ENCODE measurements around the gene ATP8A2.

The ATP8A2 gene

GRCh38 chr13:25632166-25632888 is 260.6 kb downstream of the ATP8A2 start:
- TF ChIP-seq CTCF (IDR thresholded peaks at IDR 0.05): no peak
- no peak overlapping the region for H3K4me3 ChIP-seq
- no peaks in the 10 kb centered on the region for H3K4me1 ChIP-seq
- DNase-seq: no peak
- intact Hi-C loops (cut with DNase I; ENCODE audit: low total_unique reads): no loop called here
- H3K36me3 ChIP-seq: no peaks in the 10 kb centered on the region
- no peaks in the 10 kb centered on the region for H3K9me3 ChIP-seq
- no peak overlapping the region for H3K27ac ChIP-seq
- no peaks in the 10 kb centered on the region for H3K27me3 ChIP-seq

GRCh38 chr13:25633093-25633492 is 261.3 kb downstream of the ATP8A2 start:
- no peaks in the 10 kb centered on the region for H3K4me1 ChIP-seq
- no peak for DNase-seq
- no peak for TF ChIP-seq CTCF (IDR thresholded peaks at IDR 0.05)
- intact Hi-C loops (cut with DNase I; ENCODE audit: low total_unique reads): no loop called here
- no peak overlapping the region for H3K4me3 ChIP-seq
- H3K27me3 ChIP-seq: no peaks in the 10 kb centered on the region
- no peak overlapping the region for H3K27ac ChIP-seq
- no peaks in the 10 kb centered on the region for H3K9me3 ChIP-seq
- no peaks in the 10 kb centered on the region for H3K36me3 ChIP-seq

DNA sequence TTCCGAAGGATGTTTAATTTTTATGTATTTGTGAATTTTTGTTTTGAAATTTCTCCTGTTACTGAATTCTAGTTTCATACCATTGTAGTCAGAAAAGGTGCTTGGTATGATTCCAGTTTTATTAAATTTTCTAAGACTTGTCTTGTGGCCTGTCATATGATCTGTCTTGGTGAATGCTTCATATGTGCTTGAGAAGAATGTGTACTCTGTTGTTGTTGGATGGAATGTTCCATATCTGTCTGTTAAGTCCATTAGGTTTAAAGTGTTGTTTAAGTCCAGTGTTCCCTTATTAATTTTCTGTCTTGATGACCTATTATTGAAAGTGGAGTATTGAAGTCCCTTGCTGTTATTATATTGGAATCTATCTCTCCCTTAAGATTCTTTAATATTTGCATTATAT is 273.9 kb downstream of the ATP8A2 start:
- no peaks in the 10 kb centered on the region for H3K4me1 ChIP-seq
- H3K27me3 ChIP-seq: no peaks in the 10 kb centered on the region
- DNase-seq: no peak
- no peak overlapping the region for H3K27ac ChIP-seq
- no peaks in the 10 kb centered on the region for H3K36me3 ChIP-seq
- peaks cover 0 to 14% (median 4%) of the 10 kb centered on the region in 3 donors for H3K9me3 ChIP-seq
- TF ChIP-seq CTCF (IDR thresholded peaks at IDR 0.05): no peak
- intact Hi-C loops (cut with DNase I; ENCODE audit: low total_unique reads): no loop called here
- no peak overlapping the region for H3K4me3 ChIP-seq

DNA sequence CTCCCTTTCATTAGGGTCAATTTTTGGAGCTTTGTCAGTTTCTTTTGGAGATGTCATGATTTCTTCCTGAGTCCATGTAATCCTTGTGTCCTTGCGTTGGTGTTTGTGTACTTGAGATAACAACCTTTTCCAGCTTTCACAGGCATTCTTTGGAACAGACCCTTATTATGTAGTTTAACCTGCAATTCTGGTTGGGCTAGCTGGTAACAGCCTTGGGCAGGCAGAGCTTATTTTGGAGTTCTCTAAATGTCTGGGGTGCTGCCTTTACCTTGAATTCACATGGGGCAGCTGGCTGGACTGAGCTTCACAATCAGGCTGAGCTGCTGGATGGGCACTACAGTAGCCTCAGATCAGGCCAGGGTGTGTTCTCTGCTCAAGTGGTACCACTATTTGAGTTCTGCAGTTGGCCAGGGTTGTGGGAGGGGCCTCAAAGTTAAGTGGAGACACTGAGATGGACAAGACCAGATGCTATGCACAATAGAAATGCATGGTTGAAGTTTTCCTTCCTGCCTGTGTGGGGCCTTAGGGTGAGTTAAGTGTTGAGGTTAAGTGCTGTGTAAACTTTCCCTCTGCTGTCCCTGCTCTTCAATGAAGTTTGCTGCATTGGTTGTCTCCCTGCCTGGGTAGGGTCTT is 277.3 kb downstream of the ATP8A2 start:
- Histone ChIP-seq H3K27me3 (no peaks in the 10 kb centered on the region), H3K4me3 (no peak overlapping the region), H3K9me3 (peaks cover 0 to 14% (median 0%) of the 10 kb centered on the region in 3 donors), H3K36me3 (no peaks in the 10 kb centered on the region), H3K27ac (no peak overlapping the region), H3K4me1 (no peaks in the 10 kb centered on the region)
- no peak for DNase-seq
- TF ChIP-seq CTCF (IDR thresholded peaks at IDR 0.05): no peak
- intact Hi-C loops (cut with DNase I; ENCODE audit: low total_unique reads): no loop called here

GRCh38 chr13:25652764-25653163 is 281.0 kb downstream of the ATP8A2 start:
- H3K36me3 ChIP-seq: no peaks in the 10 kb centered on the region
- TF ChIP-seq CTCF (IDR thresholded peaks at IDR 0.05): no peak
- no peak overlapping the region for H3K4me3 ChIP-seq
- no peaks in the 10 kb centered on the region for H3K4me1 ChIP-seq
- H3K27ac ChIP-seq: no peak overlapping the region
- H3K27me3 ChIP-seq: no peaks in the 10 kb centered on the region
- intact Hi-C loops (cut with DNase I; ENCODE audit: low total_unique reads): no loop called here
- peaks cover 0 to 7% (median 0%) of the 10 kb centered on the region in 3 donors for H3K9me3 ChIP-seq
- DNase-seq: no peak

Measured in tibial artery (tissue), 4 donors.